Dermis blood vessel endothelial cell (primary cell): Measurements from ENCODE around the gene HDLBP. TPM values are rescaled to one million over a fixed set of nuclear protein-coding genes. Genes with fewer than 3 reads are reported as not detected.

Experiments used
- DNase-seq: peaks from one replicate; pipeline ENCODE4 v3.0.0; 2010
- total RNA-seq: library from RNA; depleted of rRNA; stranded (reverse); fragments of >200 nt; gene quantifications from 2 replicates; pipeline ENCODE4 v1.2.3, GENCODE V29; 2014

The HDLBP gene, protein sequence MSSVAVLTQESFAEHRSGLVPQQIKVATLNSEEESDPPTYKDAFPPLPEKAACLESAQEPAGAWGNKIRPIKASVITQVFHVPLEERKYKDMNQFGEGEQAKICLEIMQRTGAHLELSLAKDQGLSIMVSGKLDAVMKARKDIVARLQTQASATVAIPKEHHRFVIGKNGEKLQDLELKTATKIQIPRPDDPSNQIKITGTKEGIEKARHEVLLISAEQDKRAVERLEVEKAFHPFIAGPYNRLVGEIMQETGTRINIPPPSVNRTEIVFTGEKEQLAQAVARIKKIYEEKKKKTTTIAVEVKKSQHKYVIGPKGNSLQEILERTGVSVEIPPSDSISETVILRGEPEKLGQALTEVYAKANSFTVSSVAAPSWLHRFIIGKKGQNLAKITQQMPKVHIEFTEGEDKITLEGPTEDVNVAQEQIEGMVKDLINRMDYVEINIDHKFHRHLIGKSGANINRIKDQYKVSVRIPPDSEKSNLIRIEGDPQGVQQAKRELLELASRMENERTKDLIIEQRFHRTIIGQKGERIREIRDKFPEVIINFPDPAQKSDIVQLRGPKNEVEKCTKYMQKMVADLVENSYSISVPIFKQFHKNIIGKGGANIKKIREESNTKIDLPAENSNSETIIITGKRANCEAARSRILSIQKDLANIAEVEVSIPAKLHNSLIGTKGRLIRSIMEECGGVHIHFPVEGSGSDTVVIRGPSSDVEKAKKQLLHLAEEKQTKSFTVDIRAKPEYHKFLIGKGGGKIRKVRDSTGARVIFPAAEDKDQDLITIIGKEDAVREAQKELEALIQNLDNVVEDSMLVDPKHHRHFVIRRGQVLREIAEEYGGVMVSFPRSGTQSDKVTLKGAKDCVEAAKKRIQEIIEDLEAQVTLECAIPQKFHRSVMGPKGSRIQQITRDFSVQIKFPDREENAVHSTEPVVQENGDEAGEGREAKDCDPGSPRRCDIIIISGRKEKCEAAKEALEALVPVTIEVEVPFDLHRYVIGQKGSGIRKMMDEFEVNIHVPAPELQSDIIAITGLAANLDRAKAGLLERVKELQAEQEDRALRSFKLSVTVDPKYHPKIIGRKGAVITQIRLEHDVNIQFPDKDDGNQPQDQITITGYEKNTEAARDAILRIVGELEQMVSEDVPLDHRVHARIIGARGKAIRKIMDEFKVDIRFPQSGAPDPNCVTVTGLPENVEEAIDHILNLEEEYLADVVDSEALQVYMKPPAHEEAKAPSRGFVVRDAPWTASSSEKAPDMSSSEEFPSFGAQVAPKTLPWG (N-terminal part only)
- total RNA-seq, result 594 and 863 TPM in 2 replicates

GRCh38 chr2:241315093-241315878 is at the start of gene HDLBP:
Gene HDLBP, minus strand, starts transcription at chr2:241315672. Its CDS starts 48,803 bp downstream, at chr2:241266869.
- peak; percentile 100 for DNase-seq

DNA sequence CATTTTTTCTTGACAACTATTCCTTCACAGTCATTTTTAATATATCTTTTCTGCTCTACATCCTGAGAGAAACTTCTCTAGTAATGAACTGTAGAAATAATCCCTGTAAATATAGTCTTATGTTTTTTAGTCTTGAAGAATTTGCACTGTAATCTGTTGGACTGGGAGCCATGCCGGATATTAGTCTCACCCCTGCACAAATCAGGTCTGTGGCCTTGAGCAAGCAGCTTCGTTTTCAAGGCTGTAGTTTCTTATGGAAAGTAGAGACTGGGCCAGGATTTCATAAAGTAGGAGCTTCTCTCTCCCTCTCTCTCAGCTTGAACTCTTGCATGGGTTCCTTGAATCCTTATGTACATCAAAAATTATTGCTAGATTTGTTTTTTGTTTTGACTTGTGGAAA is 49.3 kb upstream of the HDLBP start:
- DNase-seq, result no peak

DNA sequence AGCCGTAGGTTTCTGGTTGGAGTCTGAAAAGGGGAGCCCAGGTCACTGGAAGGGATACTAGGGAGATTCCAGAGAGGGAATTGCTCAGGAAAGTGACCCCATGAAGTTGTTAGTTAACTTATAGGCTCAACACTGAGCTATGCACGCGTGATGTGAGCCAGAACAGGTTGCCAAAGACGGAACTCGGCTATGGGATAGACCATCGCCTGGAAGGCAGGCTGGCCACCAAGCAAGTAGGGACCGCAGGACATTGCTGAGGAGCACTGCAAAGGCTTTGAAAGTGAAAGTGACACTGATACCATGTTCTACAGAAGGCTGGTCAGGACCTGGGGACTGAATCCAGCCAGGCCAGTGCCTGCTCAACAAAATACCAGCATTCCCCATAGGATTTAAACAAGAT is 48.0 kb upstream of the HDLBP start:
- no peak for DNase-seq

DNA sequence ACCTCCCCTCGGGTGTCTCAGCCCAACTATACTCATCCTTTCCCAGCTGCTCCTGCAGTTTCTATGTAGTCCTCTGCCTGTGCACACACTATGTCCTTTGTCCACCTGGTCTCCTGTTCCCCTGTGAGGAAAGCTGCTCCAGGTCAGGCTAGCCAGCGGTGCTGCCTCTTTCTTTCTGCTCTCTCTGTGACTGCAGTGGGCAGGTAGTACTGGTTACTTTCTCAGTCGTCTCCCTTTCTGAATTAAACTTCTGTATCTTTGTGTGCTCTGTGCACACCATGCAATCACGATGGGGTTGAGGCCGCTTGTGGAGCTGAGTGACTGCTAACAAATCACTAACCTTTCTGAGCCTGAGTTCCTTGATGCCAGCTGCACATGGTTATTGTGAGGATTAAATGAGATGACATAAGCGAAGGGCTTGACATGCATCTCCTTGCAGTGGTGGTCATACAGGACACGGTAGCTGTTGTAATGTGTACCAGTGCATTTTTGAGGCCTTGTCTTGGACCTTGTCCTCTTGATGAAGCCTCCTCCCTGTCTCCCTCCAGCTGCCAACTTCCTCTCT is 44.1 kb upstream of the HDLBP start:
- DNase-seq, result no peak

GRCh38 chr2:241358470-241358869 is 43.0 kb upstream of the HDLBP start:
- DNase-seq, result peak; percentile 88

- DNase-seq, result peak; percentile 13
Observed at GRCh38 chr2:241357531-241357930, 42.1 kb upstream of the HDLBP start.

GRCh38 chr2:241356871-241357260 is 41.4 kb upstream of the HDLBP start:
- DNase-seq, result peak; percentile 34

DNA sequence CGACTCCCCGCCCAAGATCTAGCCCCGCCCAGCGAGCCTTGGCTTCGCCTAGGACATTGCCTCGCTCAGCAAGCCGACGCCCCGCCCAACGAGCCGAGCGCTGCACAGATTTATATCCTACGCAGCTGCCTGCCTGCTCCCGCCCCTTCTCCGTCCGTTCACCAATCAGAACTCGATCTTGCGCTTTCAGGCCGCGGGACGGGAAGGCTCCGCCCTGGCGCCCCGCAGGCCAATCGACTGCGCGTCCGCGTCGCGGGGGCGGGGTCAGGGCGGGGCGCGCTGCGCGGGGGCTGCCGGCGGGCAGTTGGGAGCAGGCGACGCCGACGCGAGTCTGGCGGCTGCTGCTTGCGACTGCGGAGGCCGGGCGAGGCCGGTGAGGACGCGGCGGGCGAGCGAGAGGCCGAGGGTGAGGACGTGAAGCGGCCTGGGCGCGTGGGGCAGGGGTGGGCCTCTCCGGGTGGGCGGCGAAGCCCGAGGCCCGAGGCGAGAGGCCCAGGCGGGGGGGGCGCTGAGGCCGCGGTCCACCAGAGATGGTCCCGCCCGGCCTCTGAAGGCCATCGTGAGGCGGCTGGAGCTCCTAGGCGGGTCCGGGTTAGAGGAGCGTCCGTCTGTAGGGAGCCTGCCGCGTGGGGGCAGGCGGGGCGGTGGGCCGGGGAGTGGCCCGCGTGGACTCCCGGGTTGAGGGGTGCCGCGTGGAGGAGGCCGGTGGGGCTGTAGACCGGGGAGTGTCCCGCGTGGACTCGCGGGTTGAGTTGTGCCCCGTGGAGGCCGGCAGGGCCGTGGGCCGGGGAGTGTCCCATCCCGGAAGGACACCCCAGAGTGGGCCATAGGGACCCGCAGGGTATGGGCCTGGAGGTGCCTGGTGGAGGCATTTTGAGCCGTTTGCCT is 40.8 kb upstream of the HDLBP start, which contains the start of gene FARP2:
Gene FARP2, plus strand, starts transcription at position 303 of the 888 bp plus-strand sequence. CDS start 16,823 bp downstream, outside the sequence.
- peak; percentile 98 for DNase-seq

DNA sequence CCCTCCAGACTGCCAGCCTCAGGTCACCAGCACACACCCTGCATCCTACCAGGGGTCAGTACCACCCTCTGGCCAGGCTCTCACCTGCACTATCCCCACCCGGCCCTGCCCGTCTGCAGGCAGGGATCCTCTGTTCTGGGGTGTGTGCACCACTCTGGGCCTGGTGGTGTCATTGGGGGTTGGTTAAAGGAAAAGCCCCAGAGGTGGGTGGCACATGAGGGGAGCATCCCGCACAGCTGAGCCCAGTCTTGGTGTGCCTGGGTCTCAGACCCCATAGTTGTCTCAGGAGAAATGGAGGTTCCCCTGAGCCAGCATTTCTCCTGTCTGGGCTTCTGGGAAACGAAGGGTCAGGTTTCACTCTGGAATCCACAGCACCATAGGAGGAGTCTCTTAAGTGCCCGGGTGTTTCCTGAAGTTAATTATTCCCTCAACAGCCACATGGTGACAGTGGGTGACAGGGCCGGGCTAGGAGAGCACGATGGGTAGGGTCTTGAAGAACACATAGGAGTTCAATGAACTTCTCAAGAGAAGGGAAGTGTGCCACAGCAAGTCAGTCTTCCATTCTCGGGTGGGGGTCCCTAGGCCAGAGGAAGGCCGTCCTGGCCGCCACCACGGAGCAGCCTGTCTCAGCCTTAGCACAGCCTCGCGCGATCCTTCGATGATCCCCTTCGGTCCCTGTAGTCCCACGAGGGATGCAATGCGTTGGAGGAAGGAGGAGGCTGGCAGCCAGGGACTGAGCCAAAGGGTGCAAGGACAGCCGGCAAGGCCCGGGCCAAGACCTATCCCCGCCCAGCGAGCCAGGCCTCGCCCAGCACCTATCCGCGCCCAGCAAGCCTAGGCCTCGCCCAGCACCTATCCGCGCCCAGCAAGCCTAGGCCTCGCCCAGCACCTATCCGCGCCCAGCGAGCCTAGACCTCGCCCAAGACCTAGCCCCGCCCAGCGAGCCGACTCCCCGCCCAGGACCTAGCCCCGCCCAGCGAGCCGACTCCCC is 39.5 kb upstream of the HDLBP start:
- peak; percentile 72 for DNase-seq

GRCh38 chr2:241352227-241352626 is 36.8 kb upstream of the HDLBP start:
- DNase-seq, result no peak

DNA sequence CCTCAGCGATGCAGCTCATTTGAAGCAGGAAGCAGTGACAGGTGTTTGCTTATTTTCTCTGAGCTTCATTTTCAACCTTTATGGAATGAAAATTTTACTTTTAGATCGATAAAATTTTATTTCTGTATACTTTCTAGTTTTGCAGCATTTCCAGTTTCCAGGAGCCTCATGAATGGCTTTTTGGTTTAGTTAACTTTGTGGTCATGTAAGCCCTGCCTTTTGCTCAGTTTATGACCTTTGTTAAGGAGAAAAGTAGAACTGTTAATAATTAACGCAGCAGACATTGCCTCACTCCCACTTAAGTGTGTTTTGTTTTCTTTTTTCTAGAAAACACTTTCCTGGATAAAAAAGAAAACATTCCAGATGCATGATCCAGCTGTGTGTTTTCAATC is 36.2 kb upstream of the HDLBP start:
- DNase-seq, result no peak

- no peak for DNase-seq
Observed at GRCh38 chr2:241350878-241351639, 35.6 kb upstream of the HDLBP start.

GRCh38 chr2:241350530-241350877 is 35.0 kb upstream of the HDLBP start:
- DNase-seq, result no peak

DNA sequence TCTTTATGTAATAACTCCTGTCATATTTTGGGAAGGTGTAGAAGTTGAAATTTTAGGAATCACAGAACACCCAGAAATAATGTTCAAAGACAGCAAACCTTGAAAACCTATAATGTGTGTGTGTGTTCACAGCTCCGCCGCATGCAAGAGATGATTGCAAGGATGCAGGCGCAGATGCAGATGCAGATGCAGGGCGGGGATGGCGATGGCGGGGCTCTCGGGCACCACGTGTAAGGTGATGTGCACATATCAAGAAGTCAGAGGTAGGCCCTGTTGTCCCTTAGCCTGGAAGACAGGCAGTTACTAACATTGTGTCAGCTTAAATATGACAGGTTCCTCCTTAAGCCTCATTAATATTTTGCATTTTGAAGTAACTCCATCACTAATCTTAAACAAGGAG is 34.5 kb upstream of the HDLBP start:
- DNase-seq, result no peak

GRCh38 chr2:241344925-241345651 is 29.6 kb upstream of the HDLBP start:
- DNase-seq, result no peak

- no peak for DNase-seq
Observed at GRCh38 chr2:241340631-241341163, 25.2 kb upstream of the HDLBP start.

DNA sequence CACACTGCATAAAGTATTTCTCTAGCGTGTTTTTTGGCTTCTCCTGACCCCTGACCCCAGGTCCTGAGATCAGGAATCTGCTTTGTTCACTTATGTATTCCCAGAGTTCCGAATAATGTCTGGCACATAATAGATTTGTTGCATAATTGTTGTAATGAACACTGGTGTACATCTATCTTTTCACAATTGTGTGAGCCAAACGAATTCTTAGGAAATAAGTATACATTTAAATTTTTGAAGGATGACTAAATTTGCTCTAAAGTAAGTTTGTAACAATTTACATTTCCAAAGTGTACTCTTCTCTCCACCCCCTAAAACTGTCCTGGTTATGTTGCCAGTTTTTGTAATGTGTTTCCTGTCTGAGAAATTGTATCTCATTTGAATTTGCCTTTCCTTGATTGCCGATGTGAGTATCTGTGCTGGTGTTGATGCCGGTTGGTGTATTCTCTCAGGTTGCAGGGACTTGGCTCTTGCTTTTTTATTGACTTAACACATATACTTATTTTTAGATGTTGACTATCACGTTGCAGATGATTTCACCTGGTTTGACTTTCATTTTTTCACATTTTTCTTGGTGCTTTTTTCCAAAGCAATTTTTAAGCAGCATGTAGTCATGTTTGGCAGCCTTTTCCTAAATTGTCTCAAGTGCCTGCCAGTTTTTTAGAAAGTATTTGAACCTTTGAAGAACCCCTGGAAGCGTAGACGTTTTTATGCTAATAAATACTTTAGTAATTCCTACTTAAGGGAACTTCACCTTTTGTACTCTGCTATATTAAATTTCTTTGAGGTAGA is 24.6 kb upstream of the HDLBP start:
- peak; percentile 18 for DNase-seq
